WTC11 (cell line): ENCODE measurements around the gene EEFSEC. TPM values are rescaled to one million over a fixed set of nuclear protein-coding genes. Genes with fewer than 3 reads are reported as not detected.

ENCODE experiments used
- ATAC-seq: fragments of 200-7000 bp; cut with Tn5 transposase; 2 replicates; pipeline ENCODE4 v1.10.0; 2021; ENCODE audit warnings: mild to moderate bottlenecking, moderate library complexity
- CTCF ChIA-PET: fragments of 300-600 bp; sonication (Branson Sonifier 250); formaldehyde crosslinking; loops from one replicate; lab custom pipeline; 2021; ENCODE audit warnings: antibody characterized with exemption; lab: Charles Lee
- POLR2A ChIA-PET: fragments of 350-600 bp; sonication (Branson Sonifier 250); formaldehyde crosslinking; loops from one replicate; lab custom pipeline; 2021; ENCODE audit warnings: antibody characterized with exemption; lab: Charles Lee
- DNase-seq: peaks from one replicate; pipeline ENCODE4 v3.0.0; 2021; ENCODE audit warnings: low spot score
- H3K27ac Mint-ChIP-seq: 2 replicates; pipeline ENCODE4 v1.8.0; 2021; ENCODE audit warnings: mixed read lengths
- H3K27me3 Mint-ChIP-seq: 2 replicates; pipeline ENCODE4 v1.8.0; 2021; ENCODE audit warnings: low read depth, mild to moderate bottlenecking, moderate library complexity, mixed read lengths
- H3K36me3 Mint-ChIP-seq: 2 replicates; pipeline ENCODE4 v1.8.0; 2021; ENCODE audit warnings: mixed read lengths
- H3K4me1 Mint-ChIP-seq: 2 replicates; pipeline ENCODE4 v1.8.0; 2022; ENCODE audit warnings: mixed read lengths
- H3K4me3 Mint-ChIP-seq: 2 replicates; pipeline ENCODE4 v1.8.0; 2021; ENCODE audit warnings: mild to moderate bottlenecking, moderate library complexity, mixed read lengths
- H3K9me3 Mint-ChIP-seq: 2 replicates; pipeline ENCODE4 v1.8.0; 2021; ENCODE audit warnings: mixed read lengths
- AFF4 ChIP-seq: sonication (generic); formaldehyde crosslinking; IDR thresholded peaks from 2 replicates; pipeline ENCODE4 v1.8.1; 2023; ENCODE audit warnings: mild to moderate bottlenecking, missing genetic modification reagents, borderline replicate concordance
- ATF6 ChIP-seq: sonication (generic); formaldehyde crosslinking; IDR thresholded peaks from 2 replicates; pipeline ENCODE4 v1.8.1; 2023; ENCODE audit warnings: mild to moderate bottlenecking, missing genetic modification reagents
- FOXJ3 ChIP-seq: sonication (generic); formaldehyde crosslinking; IDR thresholded peaks from 2 replicates; pipeline ENCODE4 v1.9.0; 2021; ENCODE audit warnings: missing genetic modification reagents, mild to moderate bottlenecking, borderline replicate concordance
- FOXP4 ChIP-seq: sonication (generic); formaldehyde crosslinking; IDR thresholded peaks from 2 replicates; pipeline ENCODE4 v1.8.0; 2022; ENCODE audit warnings: mild to moderate bottlenecking, missing genetic modification reagents
- GABPB1 ChIP-seq: sonication (generic); formaldehyde crosslinking; IDR thresholded peaks from 2 replicates; pipeline ENCODE4 v1.8.1; 2023; ENCODE audit warnings: mild to moderate bottlenecking, missing genetic modification reagents
- JAZF1 ChIP-seq: fragments of 250-450 bp; sonication (Bioruptor Pico); IDR thresholded peaks from 2 replicates; pipeline ENCODE4 v1.9.0; 2021; ENCODE audit warnings: moderate library complexity, mild to moderate bottlenecking, inconsistent platforms
- JUN ChIP-seq: sonication (generic); formaldehyde crosslinking; IDR thresholded peaks from 2 replicates; pipeline ENCODE4 v1.8.0; 2023; ENCODE audit warnings: mild to moderate bottlenecking, missing genetic modification reagents
- KAT7 ChIP-seq: sonication (generic); formaldehyde crosslinking; IDR thresholded peaks from 2 replicates; pipeline ENCODE4 v1.8.1; 2023; ENCODE audit warnings: missing genetic modification reagents, mild to moderate bottlenecking, borderline replicate concordance
- MYBL2 ChIP-seq: sonication (generic); formaldehyde crosslinking; IDR thresholded peaks from 2 replicates; pipeline ENCODE4 v1.8.1; 2023; ENCODE audit warnings: mild to moderate bottlenecking, moderate library complexity, missing genetic modification reagents
- NFYB ChIP-seq: sonication (generic); formaldehyde crosslinking; conservative IDR thresholded peaks from 2 replicates; pipeline ENCODE4 v1.8.0; 2022; ENCODE audit warnings: low read depth, missing genetic modification reagents
- NR2C2 ChIP-seq: sonication (generic); formaldehyde crosslinking; IDR thresholded peaks from 2 replicates; pipeline ENCODE4 v1.8.0; 2022; ENCODE audit warnings: mild to moderate bottlenecking, missing genetic modification reagents
- PRDM15 ChIP-seq: sonication (generic); formaldehyde crosslinking; IDR thresholded peaks from 2 replicates; pipeline ENCODE4 v1.8.0; 2022; ENCODE audit warnings: missing genetic modification reagents
- PREB ChIP-seq: sonication (generic); formaldehyde crosslinking; IDR thresholded peaks from 2 replicates; pipeline ENCODE4 v1.8.1; 2022; ENCODE audit warnings: mild to moderate bottlenecking, missing genetic modification reagents, moderate library complexity, borderline replicate concordance
- RELA ChIP-seq: sonication (generic); formaldehyde crosslinking; IDR thresholded peaks from 2 replicates; pipeline ENCODE4 v1.8.1; 2022; ENCODE audit warnings: missing genetic modification reagents, mild to moderate bottlenecking, borderline replicate concordance
- RORB ChIP-seq: fragments of 250-450 bp; sonication (Bioruptor Pico); IDR thresholded peaks from 2 replicates; pipeline ENCODE4 v1.9.0; 2021; ENCODE audit warnings: mild to moderate bottlenecking
- TCF7 ChIP-seq: sonication (generic); formaldehyde crosslinking; IDR thresholded peaks from 2 replicates; pipeline ENCODE4 v1.8.0; 2022; ENCODE audit warnings: mild to moderate bottlenecking, low read depth, missing genetic modification reagents, moderate library complexity
- TEAD1 ChIP-seq: sonication (generic); formaldehyde crosslinking; IDR thresholded peaks from 2 replicates; pipeline ENCODE4 v1.8.0; 2022; ENCODE audit warnings: mild to moderate bottlenecking, missing genetic modification reagents
- TEAD4 ChIP-seq: sonication (generic); formaldehyde crosslinking; IDR thresholded peaks from 2 replicates; pipeline ENCODE4 v1.8.0; 2022; ENCODE audit warnings: mild to moderate bottlenecking, missing genetic modification reagents
- ZNF121 ChIP-seq: sonication (generic); formaldehyde crosslinking; IDR thresholded peaks from 2 replicates; pipeline ENCODE4 v1.8.0; 2023; ENCODE audit warnings: missing genetic modification reagents
- ZNF423 ChIP-seq: fragments of 250-450 bp; sonication (Bioruptor Pico); IDR thresholded peaks from 2 replicates; pipeline ENCODE4 v2.1.2; 2022; ENCODE audit warnings: mild to moderate bottlenecking, moderate library complexity
- total RNA-seq: library from RNA; stranded (reverse); gene quantifications from 3 replicates; pipeline ENCODE4 v1.2.3, GENCODE V29; 2021

Gene EEFSEC
- total RNA-seq, 1 experiment from 2014 or later: 13.7 TPM

- TF ChIP-seq GABPB1 (CRISPR knock-in tag) (no peak), JUN (no peak), KAT7 (CRISPR knock-in tag) (no peak), TCF7 (CRISPR knock-in tag) (no peak), JAZF1 (no peak), RELA (CRISPR knock-in tag) (no peak), PREB (CRISPR knock-in tag) (no peak), NFYB (CRISPR knock-in tag) (no peak)
Measured at GRCh38 chr3:128390867-128391266, 237.6 kb downstream of the EEFSEC start (continued).

- Mint-ChIP-seq H3K9me3 (no peaks in the 10 kb centered on the region), H3K27me3 (no peaks in the 10 kb centered on the region), H3K4me1 (peaks cover 4% of the 10 kb centered on the region; the same call in 1 of the 2 replicates), H3K4me3 (no peak overlapping the region), H3K27ac (no peak overlapping the region), H3K36me3 (no peaks in the 10 kb centered on the region)
- ATAC-seq (no peak), DNase-seq (no peak)
- POLR2A ChIA-PET: no interaction called here
- no peak for TF ChIP-seq ZNF423
- TF ChIP-seq GABPB1 (CRISPR knock-in tag): no peak
- TF ChIP-seq ATF6: no peak
- no peak for TF ChIP-seq PRDM15 (CRISPR knock-in tag)
- TF ChIP-seq ZNF121 (CRISPR knock-in tag): no peak
- CTCF ChIA-PET: no interaction called here
Measured at GRCh38 chr3:128392021-128392420, 238.7 kb downstream of the EEFSEC start.

- H3K36me3 Mint-ChIP-seq: no peaks in the 10 kb centered on the region
- H3K4me3 Mint-ChIP-seq: no peak overlapping the region
- ChIA-PET CTCF (interaction anchor here (1.4 kb wide), 1 partner anchor 215 kb away, joined by 3 read pairs; no protein-coding TSS in a partner anchor), POLR2A (interaction anchor here (0.6 kb wide), 1 partner anchor 212 kb away, joined by 3 read pairs; no protein-coding TSS in a partner anchor)
- peaks cover 4% of the 10 kb centered on the region; the same call in 1 of the 2 replicates for H3K4me1 Mint-ChIP-seq
- ATAC-seq (no peak), DNase-seq (no peak)
- no peaks in the 10 kb centered on the region for H3K9me3 Mint-ChIP-seq
- H3K27me3 Mint-ChIP-seq: no peaks in the 10 kb centered on the region
- no peak overlapping the region for H3K27ac Mint-ChIP-seq
- no peak for TF ChIP-seq NR2C2 (CRISPR knock-in tag)
- no peak for TF ChIP-seq RORB (CRISPR knock-in tag)
- TF ChIP-seq TCF7 (CRISPR knock-in tag): no peak
- no peak for TF ChIP-seq MYBL2 (CRISPR knock-in tag)
- TF ChIP-seq TEAD4: no peak
- no peak for TF ChIP-seq AFF4 (CRISPR knock-in tag)
- no peak for TF ChIP-seq ZNF423
- no peak for TF ChIP-seq FOXP4 (CRISPR knock-in tag)
- TF ChIP-seq FOXJ3 (CRISPR knock-in tag): no peak
- TF ChIP-seq TEAD1 (CRISPR knock-in tag): no peak
Measured at GRCh38 chr3:128392818-128393544, 239.7 kb downstream of the EEFSEC start.
